Stimulated activated memory B cell treated with anti-CD40 and anti-IgM and Interleukin-4, amounts not matched to agents 10 μg/mL and 1 μg/mL and 100 μg/mL, for 72 hours (primary cell): ENCODE data around the gene PRIM2.
"Not testable (repeated sequence)": the region's sequence is repeated elsewhere in the genome, so short reads cannot be mapped to it uniquely, and the experiment has no call there.

Source experiments
- ATAC-seq: fragments of 150-1000 bp; cut with Tn5 transposase; 2 replicates; pipeline ENCODE4 v1.10.0; 2021
- H3K27ac Mint-ChIP-seq: one replicate; pipeline ENCODE4 v1.8.0; 2022; ENCODE audit warnings: mild to moderate bottlenecking, mixed read lengths
- H3K27me3 Mint-ChIP-seq: one replicate; pipeline ENCODE4 v1.8.0; 2022; ENCODE audit warnings: mixed read lengths
- H3K36me3 Mint-ChIP-seq: one replicate; pipeline ENCODE4 v1.8.0; 2022; ENCODE audit warnings: mixed read lengths
- H3K4me1 Mint-ChIP-seq: one replicate; pipeline ENCODE4 v1.8.0; 2022; ENCODE audit warnings: mixed read lengths
- H3K4me3 Mint-ChIP-seq: one replicate; pipeline ENCODE4 v1.8.0; 2022; ENCODE audit warnings: mild to moderate bottlenecking, moderate library complexity, mixed read lengths
- H3K9me3 Mint-ChIP-seq: one replicate; pipeline ENCODE4 v1.8.0; 2022; ENCODE audit warnings: mixed read lengths

The PRIM2 gene

DNA sequence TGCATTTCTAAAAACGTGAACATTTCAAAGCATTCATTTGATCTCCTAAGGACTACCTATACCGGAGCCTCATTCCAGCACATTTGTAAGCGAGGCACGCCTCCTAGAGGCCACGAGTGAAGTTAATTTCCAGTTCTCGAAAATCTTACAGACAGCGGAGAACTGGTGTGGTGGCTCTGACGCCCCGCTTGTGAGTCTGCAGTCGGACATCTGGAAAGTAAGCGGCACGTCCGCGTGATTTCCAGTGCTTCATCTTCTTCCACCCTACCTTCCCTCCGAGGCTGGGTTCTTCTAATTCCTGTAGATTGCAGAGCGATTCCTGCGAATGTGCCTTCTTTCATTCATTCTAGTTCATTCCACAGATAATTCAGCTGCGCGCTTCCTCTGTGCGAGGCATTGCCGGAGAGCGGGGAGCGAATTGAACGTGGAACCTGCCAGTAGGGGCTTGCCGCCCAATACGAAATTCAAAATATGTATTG lies 810 bp upstream of the PRIM2 start:
- Mint-ChIP-seq H3K4me1 (peaks cover 28% of the 10 kb centered on the region), H3K36me3 (peaks cover 26% of the 10 kb centered on the region), H3K27ac (peak overlapping the region; percentile 87), H3K4me3 (peak overlapping the region; percentile 92), H3K27me3 (peaks cover 2% of the 10 kb centered on the region), H3K9me3 (no peaks in the 10 kb centered on the region)
- ATAC-seq: peak; percentile 92

DNA sequence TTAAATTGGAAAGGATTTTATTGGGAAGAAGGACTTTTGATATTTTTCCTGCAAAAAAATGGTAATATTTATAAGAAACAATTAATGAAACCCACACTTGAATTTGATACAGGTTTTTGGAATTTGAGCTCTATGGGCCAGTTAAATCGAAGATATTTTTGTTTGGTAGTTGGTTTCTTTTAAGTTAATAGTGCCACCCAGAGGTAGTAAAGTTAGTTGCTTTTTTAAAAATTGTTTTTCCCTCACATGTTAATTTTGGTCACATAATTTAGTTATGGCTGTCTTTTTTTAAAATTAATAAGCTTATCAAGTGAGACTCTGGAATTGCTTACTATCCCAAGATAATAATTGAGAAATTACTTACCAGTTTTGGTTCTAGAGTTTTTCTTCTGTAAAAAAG lies 7.1 kb downstream of the PRIM2 start:
- no peak overlapping the region for H3K27ac Mint-ChIP-seq
- no peak for ATAC-seq
- H3K27me3 Mint-ChIP-seq: no peaks in the 10 kb centered on the region
- peaks cover 7% of the 10 kb centered on the region for H3K9me3 Mint-ChIP-seq
- H3K4me3 Mint-ChIP-seq: no peak overlapping the region
- H3K4me1 Mint-ChIP-seq: peaks cover 10% of the 10 kb centered on the region
- peaks cover 71% of the 10 kb centered on the region for H3K36me3 Mint-ChIP-seq

DNA sequence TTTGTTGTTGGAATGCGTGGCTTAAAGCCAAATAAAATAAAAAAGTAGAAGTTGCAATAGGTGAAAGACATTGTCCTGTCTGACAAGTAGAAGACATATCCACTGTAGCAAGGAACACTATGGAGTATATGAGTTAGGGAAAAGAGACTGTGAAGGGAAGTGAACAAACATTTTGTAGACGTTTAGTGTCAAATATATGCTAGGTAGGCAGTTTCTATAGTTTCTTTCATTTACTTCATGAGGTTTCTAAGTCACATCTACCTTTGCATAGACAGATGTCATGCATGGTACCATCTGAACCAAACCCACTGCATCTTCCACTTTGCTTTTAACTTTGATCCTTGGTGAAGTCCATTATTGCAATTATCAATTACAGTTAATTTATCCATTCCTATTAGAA lies 9.9 kb downstream of the PRIM2 start:
- Mint-ChIP-seq H3K27ac (no peak overlapping the region), H3K36me3 (peaks cover 74% of the 10 kb centered on the region), H3K4me3 (no peak overlapping the region), H3K4me1 (no peaks in the 10 kb centered on the region), H3K27me3 (no peaks in the 10 kb centered on the region), H3K9me3 (peaks cover 6% of the 10 kb centered on the region)
- ATAC-seq: no peak

DNA sequence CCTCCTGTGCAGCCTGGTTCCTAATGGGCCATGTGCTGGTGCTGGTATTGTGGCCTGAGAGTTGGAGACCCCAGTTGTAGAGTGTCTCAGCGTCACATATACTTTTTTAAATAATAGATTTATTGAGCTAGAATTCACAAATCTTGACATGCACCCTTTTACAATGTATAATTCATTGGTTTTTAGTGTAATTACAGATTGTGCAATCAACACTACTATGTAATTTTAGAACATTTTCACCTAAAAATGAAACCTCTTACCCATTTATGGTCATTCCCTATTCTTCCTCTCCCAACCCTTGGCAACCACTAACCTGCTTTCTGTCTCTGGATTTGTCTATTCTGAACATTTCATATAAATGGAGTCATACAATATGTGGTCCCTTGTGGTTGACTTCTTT lies 10.6 kb downstream of the PRIM2 start:
- Mint-ChIP-seq H3K9me3 (peaks cover 6% of the 10 kb centered on the region), H3K36me3 (peaks cover 74% of the 10 kb centered on the region), H3K4me1 (peaks cover 5% of the 10 kb centered on the region), H3K4me3 (no peak overlapping the region), H3K27me3 (no peaks in the 10 kb centered on the region), H3K27ac (no peak overlapping the region)
- ATAC-seq: no peak

DNA sequence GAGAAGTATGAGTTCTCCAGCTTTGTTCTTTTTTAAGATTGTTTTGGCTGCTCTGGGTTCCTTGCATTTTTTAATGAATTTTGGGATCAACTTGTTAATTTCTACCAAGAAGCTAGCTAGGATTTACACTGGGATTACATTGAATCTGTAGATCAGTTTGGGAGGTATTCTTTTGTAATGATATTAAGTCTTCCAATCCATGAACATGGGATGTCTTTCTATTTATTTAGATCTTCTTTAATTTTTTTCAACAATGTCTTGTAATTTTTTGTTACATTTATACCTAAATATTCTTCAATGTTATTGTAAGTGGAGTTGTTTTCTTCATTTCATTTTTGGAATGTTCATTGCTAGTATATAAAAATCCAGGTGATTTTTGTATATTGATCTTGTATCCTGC lies 12.5 kb downstream of the PRIM2 start:
- Mint-ChIP-seq H3K27me3 (no peaks in the 10 kb centered on the region), H3K4me1 (peaks cover 5% of the 10 kb centered on the region), H3K27ac (no peak overlapping the region), H3K36me3 (peaks cover 87% of the 10 kb centered on the region), H3K9me3 (peaks cover 9% of the 10 kb centered on the region), H3K4me3 (no peak overlapping the region)
- ATAC-seq: no peak

DNA sequence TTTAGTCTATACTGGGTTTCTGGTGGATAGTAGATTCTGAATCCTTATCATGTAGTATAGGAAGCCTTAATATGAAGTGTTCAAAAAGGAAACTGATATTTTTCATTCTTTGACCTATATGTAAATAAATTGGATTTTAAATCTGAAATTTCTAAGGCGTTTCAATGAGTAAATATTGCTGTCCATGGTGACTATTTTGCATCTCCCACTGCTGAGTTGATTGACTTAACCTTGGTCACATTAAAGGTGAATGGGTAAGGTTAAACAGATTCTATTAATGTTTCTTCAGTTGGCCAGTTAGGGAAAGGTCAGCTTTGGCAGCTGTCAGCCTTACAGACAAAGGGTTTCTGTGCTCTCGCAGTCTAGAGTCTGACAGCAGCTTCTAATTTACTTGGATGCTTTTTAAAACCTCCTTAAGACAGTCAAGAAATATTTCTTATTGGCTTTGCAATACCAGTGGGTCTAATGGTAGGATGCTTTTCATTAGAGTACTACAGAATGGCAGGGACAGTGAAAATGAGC lies 24.8 kb downstream of the PRIM2 start:
- no peak overlapping the region for H3K27ac Mint-ChIP-seq
- H3K4me3 Mint-ChIP-seq: no peak overlapping the region
- peaks cover 12% of the 10 kb centered on the region for H3K36me3 Mint-ChIP-seq
- peaks cover 2% of the 10 kb centered on the region for H3K9me3 Mint-ChIP-seq
- ATAC-seq: no peak
- peaks cover 21% of the 10 kb centered on the region for H3K4me1 Mint-ChIP-seq
- no peaks in the 10 kb centered on the region for H3K27me3 Mint-ChIP-seq

DNA sequence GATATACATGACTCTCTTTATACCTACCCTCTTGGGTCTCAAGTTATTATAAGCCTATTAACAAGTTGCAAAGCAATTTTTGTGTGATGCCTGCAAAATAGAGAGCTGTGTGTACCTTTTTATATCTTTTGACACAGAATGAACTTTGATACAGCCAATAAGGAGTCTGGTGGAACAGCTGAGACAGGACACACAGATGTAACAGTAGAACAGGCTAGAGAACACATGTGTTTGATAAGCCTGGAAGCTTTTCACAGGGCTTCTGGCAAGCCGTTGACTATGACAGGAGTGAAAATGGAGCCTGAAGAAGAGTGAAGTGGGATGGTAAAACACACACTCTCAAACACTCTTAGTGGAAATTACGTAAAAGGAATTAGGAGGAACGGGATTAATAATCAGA lies 25.9 kb downstream of the PRIM2 start:
- H3K27me3 Mint-ChIP-seq, ATAC-seq, H3K9me3 Mint-ChIP-seq, H3K4me3 Mint-ChIP-seq: not testable (repeated sequence)
- Mint-ChIP-seq H3K36me3 (peaks cover 14% of the 10 kb centered on the region), H3K27ac (peak overlapping the region; percentile 2), H3K4me1 (peaks cover 24% of the 10 kb centered on the region)

DNA sequence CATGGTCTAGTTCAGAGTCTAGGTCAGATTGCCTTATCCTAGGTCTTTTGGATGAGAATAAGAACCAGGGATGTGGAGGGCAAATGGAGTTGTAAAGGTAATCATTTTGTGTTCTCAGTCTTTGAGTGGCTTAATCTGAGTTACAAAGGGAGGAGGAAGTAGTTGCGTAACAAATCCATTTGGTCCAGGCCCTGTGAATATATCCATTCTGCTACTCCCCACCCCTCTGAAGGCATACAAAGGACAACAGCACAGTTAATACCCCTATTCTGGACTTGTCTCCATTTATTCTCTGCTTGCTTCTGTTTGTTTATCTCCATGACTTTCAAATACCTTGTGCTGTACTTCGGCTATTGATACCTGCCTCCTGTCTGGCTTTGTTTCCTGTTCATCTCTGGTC lies 29.3 kb downstream of the PRIM2 start:
- H3K27me3 Mint-ChIP-seq: not testable (repeated sequence)

DNA sequence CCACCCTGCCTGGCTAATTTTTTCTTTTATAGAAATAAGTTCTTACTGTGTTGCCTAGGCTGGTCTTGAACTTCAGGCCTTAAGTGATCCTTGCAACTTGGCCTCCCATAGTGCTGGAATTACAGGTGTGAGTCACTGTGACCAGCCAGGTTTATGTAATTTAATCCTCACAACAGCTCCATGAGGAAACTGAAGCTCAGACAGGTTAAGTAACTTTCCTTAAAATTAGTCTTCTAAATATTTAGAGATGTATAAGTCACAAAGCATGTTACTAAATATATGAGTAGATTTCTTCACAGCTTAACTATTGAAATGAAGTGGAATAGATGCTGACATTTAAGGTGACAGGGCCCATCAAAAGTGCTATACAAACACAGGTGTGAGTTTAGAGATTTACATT lies 30.2 kb downstream of the PRIM2 start:
- H3K27ac Mint-ChIP-seq, H3K36me3 Mint-ChIP-seq, H3K9me3 Mint-ChIP-seq, H3K27me3 Mint-ChIP-seq, ATAC-seq, H3K4me3 Mint-ChIP-seq: not testable (repeated sequence)
- peaks cover 35% of the 10 kb centered on the region for H3K4me1 Mint-ChIP-seq

More for the DNA sequence above, 29.3 kb downstream of the PRIM2 start:
- not testable (repeated sequence) for H3K36me3 Mint-ChIP-seq, ATAC-seq, H3K4me3 Mint-ChIP-seq, H3K27ac Mint-ChIP-seq, H3K9me3 Mint-ChIP-seq
- peaks cover 35% of the 10 kb centered on the region for H3K4me1 Mint-ChIP-seq

DNA sequence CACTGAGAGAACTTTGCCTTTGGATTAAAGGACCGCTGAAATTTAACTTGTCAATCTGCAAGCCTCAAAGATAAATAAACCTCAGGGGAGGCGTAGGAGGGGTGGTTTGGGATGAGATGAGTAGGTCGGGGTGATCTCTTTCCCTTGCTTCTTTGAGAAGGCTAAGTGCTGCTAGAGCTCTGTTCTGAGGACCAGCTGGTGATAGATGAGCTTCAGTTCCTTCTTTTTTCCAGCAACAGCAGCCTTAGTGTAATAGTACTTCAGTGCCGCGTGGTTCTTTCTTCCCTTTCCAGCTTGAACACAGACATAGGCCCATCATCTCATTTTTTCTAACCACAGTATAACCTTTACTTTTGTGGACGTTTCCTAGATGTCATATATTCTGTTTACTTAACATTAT lies 33.0 kb downstream of the PRIM2 start:
- peaks cover 25% of the 10 kb centered on the region for H3K4me1 Mint-ChIP-seq
- not testable (repeated sequence) for H3K27me3 Mint-ChIP-seq, H3K27ac Mint-ChIP-seq, H3K9me3 Mint-ChIP-seq, H3K36me3 Mint-ChIP-seq, H3K4me3 Mint-ChIP-seq
- peak; percentile 69 for ATAC-seq

DNA sequence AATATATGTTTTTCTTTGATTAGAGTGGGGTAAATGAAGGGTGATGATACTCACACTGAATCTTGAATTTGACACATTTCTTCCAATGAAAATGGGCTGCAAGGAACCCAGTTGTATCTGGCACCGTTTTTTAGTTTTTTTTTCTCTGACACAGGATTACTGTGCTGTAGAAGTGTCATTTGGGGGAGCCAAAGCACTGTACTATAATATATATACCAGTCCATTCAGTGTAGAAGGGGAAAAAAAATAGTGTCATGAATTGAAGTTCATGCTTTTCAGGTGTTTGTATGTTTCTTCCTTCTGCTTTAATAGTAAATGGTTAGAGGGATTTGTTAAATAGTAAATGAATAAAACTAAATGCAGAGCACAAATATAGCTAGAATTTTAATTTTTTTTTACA lies 35.2 kb downstream of the PRIM2 start:
- not testable (repeated sequence) for H3K27ac Mint-ChIP-seq, H3K36me3 Mint-ChIP-seq, H3K9me3 Mint-ChIP-seq

DNA sequence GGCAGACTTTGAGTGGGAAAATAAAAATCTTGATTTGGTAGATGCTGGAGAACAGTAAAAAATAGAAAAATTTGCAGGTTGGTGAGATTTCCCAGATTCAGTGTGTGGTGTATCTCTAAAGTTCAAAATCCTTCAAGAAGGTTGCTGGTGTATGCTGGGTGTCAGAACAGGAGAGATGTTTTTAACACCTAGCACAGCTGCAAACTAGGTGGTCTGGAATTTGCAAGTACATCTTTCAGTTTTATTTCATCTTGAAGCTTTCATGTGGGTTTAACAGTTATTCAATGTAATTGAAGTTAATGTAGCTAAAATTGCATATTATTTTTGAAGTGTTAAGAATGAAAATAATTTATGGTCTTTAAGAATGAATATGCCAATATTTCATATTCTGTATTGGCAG lies 40.9 kb downstream of the PRIM2 start:
- H3K4me3 Mint-ChIP-seq, ATAC-seq: not testable (repeated sequence)

More for the DNA sequence above, 35.2 kb downstream of the PRIM2 start:
- not testable (repeated sequence) for ATAC-seq, H3K4me3 Mint-ChIP-seq, H3K27me3 Mint-ChIP-seq
- peaks cover 25% of the 10 kb centered on the region for H3K4me1 Mint-ChIP-seq

DNA sequence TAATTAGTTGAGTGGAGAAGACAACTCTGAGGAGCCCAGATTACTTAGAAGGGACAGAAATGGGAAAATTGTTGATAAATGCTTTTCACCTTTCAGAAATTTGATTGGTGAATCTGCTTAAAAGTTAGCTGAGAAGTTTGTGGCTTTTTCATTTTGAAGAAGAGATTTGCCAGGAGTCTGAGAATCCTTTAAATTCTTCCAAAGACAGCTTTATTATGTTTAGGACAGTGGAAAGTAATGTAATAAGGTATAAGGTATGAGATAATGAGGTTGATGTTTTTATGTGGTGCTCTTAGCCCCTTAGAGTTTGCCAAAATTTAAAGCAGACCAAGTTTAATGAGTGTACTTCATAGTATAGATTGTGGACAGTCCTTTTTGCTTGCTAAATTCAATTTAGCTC lies 42.3 kb downstream of the PRIM2 start:
- not testable (repeated sequence) for H3K4me3 Mint-ChIP-seq, ATAC-seq, H3K27me3 Mint-ChIP-seq, H3K27ac Mint-ChIP-seq, H3K4me1 Mint-ChIP-seq, H3K9me3 Mint-ChIP-seq
- peaks cover 12% of the 10 kb centered on the region for H3K36me3 Mint-ChIP-seq

More for the DNA sequence above, 40.9 kb downstream of the PRIM2 start:
- H3K9me3 Mint-ChIP-seq, H3K27ac Mint-ChIP-seq, H3K36me3 Mint-ChIP-seq, H3K27me3 Mint-ChIP-seq, H3K4me1 Mint-ChIP-seq: not testable (repeated sequence)

DNA sequence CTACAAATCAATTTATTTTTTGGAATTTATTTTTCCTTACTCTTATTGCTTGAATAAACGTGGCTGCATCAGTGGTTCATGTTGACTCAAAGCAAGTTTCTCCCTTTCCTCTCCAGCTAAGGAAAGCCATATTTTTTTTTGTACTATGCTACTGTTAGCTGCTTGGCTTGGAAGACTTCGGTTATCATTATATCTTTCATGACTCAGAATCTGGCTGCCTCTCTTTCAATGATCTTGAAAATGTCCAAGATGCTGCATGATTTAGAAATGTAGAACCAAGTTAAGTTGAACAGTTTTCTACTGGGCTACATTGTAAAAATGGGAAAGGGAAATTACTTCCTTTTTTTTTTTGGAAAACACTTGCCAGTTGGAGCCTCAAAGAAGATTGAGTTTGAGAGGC lies 44.9 kb downstream of the PRIM2 start:
- H3K9me3 Mint-ChIP-seq, ATAC-seq, H3K27me3 Mint-ChIP-seq, H3K4me3 Mint-ChIP-seq, H3K4me1 Mint-ChIP-seq, H3K27ac Mint-ChIP-seq: not testable (repeated sequence)
- peaks cover 18% of the 10 kb centered on the region for H3K36me3 Mint-ChIP-seq

DNA sequence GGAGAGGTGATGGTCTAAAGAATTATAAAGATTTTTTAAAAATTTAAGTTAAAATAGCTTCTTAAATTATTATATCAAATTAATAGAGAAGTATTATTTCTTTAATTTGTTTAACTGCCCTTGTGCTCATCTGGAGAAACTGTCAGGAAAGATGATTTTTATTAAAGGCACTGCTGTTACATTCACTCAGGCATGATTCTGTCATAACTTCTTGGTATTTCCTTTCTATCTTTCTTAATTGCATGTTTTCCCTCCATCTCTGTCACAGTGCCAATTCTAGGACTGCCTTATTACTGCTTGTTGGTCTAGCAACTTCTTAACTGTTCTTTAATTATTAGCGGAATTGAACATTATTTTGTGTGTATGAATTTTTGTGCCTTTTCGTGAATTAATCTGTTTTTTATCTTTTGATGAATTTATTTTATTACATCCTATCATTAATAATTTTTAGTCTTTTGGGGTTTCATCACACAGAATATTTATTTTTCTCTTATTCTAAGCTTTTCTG lies 47.7 kb downstream of the PRIM2 start:
- H3K9me3 Mint-ChIP-seq, ATAC-seq, H3K27ac Mint-ChIP-seq, H3K4me3 Mint-ChIP-seq, H3K27me3 Mint-ChIP-seq, H3K4me1 Mint-ChIP-seq: not testable (repeated sequence)
- peaks cover 18% of the 10 kb centered on the region for H3K36me3 Mint-ChIP-seq

DNA sequence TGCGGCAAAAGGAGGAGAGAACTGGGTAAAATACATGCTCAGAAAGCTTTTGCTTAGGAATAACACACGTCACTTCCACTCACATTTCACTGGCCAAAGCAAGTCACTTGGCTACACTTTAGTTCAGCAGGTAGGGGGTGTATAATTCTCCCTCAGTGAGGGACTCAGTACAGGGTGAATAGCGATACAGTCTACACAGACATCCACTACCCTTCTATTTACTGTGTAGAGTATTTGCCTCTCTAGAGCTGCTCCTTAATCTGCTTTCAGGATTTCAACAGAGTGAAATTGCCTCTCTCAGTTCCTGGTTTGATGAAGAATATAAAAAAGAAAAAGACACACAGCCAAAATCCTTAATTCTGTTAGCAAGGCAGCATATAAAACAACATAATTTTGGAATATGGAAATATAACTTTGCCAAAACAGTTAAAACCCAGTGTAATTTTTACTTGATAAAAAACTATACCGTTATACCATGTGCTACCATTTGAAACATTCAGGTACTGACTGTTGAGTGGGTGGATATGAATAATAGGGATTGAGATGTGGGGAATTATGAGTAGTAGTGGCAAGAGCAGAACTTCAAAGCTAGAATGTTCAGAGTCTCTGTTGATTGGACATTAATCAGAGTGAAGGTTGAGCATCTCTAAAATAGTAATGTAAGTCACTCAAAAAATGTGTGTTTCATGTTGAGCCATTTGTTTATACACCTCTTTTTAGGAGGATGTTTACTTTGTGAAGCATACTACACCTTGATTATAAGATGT lies 51.7 kb downstream of the PRIM2 start:
- not testable (repeated sequence) for H3K27ac Mint-ChIP-seq, H3K4me1 Mint-ChIP-seq, H3K27me3 Mint-ChIP-seq, H3K4me3 Mint-ChIP-seq, H3K9me3 Mint-ChIP-seq
- peaks cover 14% of the 10 kb centered on the region for H3K36me3 Mint-ChIP-seq
- peak; percentile 45 for ATAC-seq
